ENCODE results near the gene CD1E.
"Not testable (repeated sequence)": the region's sequence is repeated elsewhere in the genome, so short reads cannot be mapped to it uniquely, and the experiment has no call there.

CD1E gene

DNA sequence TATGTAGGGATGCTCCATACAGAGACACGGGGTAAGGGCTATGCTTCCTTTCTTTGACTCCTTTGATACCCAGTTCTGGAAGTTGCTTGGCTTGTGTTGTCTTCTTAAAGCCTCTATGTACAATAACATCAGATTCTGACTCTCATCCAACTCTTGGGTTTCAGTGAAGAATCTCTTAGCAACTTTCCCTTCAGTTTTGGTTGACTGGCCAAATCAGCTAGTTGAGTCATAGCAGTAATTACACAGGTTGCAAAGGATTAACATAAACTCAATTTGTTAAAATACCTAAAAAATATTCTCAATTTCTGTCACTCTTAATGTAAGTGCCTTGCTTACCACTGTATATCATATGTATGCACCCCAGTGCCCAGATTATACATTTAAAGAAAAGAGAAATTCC is 9.2 kb downstream of the CD1E start:
- no peak for DNase-seq (ENCODE audit: low read depth)

DNA sequence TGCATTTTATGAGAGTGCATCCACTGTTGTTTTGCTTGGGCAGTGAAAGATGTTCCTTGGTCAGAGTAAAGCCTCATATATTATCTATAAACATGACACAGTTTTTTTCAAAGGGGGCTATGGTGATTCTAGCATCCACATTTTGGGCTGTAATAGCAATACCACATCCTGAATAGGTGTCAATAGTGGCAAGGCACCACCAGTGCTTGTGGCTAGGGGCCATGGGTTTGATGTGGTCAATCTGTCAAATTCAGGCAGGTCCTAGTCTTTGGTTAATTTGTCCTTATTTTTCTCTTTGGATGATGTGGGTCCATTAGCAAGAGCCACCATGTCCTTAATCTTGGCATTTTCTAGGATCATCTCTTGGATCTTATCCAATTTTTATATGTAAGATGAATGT is 13.1 kb downstream of the CD1E start:
- no peak for DNase-seq (ENCODE audit: low read depth)

- DNase-seq (ENCODE audit: low read depth) = peak; percentile 35
Measured at GRCh38 chr1:158371188-158371953, 17.7 kb downstream of the CD1E start.

DNA sequence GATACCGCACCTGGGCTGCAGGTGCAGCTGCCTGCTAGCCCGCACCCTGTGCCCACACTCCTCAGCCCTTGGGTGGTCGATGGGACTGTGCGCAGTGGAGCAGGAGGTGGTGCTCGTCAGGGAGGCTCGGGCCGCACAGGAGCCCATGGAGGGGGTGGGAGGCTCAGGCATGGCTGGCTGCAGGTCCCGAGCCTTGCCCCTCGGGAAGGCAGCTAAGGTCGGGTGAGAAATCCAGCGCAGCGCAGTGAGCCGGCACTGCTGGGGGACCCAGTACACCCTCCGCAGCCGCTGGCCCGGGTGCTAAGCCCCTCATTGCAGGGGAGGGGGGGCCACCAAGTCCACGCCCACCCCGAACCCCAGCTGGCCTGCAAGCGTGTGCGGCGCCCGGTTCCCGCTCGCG is 20.4 kb downstream of the CD1E start:
- not testable (repeated sequence) for DNase-seq (ENCODE audit: low read depth)

- no peak for DNase-seq (ENCODE audit: low read depth)
Measured at GRCh38 chr1:158374860-158375259, 21.2 kb downstream of the CD1E start.

- no peak for DNase-seq (ENCODE audit: low read depth)
Measured at GRCh38 chr1:158390331-158390730, 36.6 kb downstream of the CD1E start.

DNA sequence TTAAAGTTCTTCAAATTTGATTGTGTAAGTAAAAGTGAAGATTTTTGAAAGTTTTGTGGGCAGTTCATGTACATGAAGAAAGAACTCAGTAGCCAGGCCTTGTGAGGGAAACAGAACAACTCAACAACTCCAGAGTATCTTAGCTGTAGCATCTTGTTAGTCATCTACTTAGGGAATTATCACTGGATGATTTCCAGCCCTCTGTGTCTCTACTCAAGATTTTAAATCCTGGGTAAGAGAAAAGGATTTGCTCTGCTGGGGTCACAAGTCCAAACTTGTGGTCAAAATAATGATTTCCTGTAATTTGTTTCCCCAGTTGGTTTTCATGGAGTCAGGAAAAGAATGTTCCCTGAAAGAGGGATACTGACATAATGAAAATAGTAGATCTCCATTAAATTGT is 37.4 kb downstream of the CD1E start:
- no peak for DNase-seq (ENCODE audit: low read depth)

DNA sequence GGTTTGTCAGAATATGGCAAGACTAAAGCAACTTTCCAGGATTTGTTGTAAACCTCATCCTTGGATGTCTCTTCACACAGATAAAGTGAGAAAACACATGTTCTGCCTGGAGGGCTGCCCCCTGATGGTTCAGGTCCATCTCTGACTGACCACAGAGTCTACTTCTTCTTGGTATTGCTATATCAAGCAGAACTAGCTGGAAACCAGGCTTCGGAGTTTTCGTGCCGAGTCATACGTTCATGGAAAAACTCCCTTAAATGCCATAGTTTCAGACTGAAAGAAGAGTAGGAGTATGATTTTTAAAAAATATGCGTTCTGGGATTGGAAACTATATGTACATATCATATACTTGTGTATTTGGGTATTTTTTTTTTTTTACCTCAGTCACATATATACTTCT is 39.8 kb downstream of the CD1E start:
- DNase-seq (ENCODE audit: low read depth) = no peak

GRCh38 chr1:158396646-158397045 is 43.0 kb downstream of the CD1E start:
- no peak for DNase-seq (ENCODE audit: low read depth)

- DNase-seq (ENCODE audit: low read depth) = no peak
Measured at GRCh38 chr1:158398818-158399514, 45.3 kb downstream of the CD1E start, which contains the start of gene OR10T2. TSS of gene OR10T2 (minus strand) at chr1:158399466. CDS start at chr1:158399466, 0 bp downstream.

DNA sequence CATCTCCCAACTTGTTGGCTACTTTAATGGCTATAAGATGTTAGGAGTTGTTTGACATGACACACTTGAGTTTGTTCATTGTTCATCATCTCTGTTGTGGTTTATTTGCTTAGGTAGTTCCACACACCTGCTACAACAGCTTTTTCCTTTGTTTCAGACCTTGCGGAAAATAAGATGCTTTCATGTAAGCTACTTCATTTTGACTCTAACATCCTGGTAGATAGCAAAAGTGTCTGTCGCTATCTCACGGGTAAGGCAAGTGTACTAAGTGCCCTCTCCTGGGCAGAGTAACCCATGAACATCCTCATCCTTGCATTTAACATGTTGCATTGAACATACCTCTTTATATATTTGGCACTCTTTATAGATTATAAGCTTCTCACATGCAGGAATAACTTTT is 47.2 kb downstream of the CD1E start:
- no peak for DNase-seq (ENCODE audit: low read depth)

- DNase-seq (ENCODE audit: low read depth) = no peak
Measured at GRCh38 chr1:158407092-158407491, 53.4 kb downstream of the CD1E start.

All from activated T-cell treated with anti-CD3 and anti-CD28 coated beads for 48 hours (primary cell).